ENCODE data around the gene ARRDC5. TPM values are rescaled to one million over a fixed set of nuclear protein-coding genes. Genes with fewer than 3 reads are reported as not detected.

The ARRDC5 gene
- total RNA-seq, 1 experiment from 2014 or later, result not detected

GRCh38 chr19:4871711-4872110 is 31.0 kb downstream of the ARRDC5 start:
- Mint-ChIP-seq H3K27me3 (ENCODE audit: unreplicated experiment) (no peaks in the 10 kb centered on the region), H3K36me3 (ENCODE audit: insufficient read depth, unreplicated experiment) (peaks cover 30% of the 10 kb centered on the region), H3K9me3 (ENCODE audit: low read depth, unreplicated experiment) (no peaks in the 10 kb centered on the region), H3K4me3 (ENCODE audit: low read depth, unreplicated experiment) (no peak overlapping the region), H3K27ac (ENCODE audit: unreplicated experiment) (no peak overlapping the region), H3K4me1 (ENCODE audit: low read depth, unreplicated experiment) (peaks cover 12% of the 10 kb centered on the region)
- CTCF ChIA-PET, result interaction anchor here (0.7 to 2.3 kb wide), 2 partner anchors 40 to 215 kb away, joined by 3 to 10 read pairs; no protein-coding TSS in a partner anchor
- no peak for DNase-seq
- TF ChIP-seq CTCF (IDR thresholded peaks at IDR 0.05; ENCODE audit: unreplicated experiment), result no peak
- intact Hi-C loops (cut with micrococcal nuclease; ENCODE audit: unreplicated experiment), result loop anchor here (1.0 to 5.0 kb wide), 2 partner anchors 40 to 161 kb away; no protein-coding TSS in a partner anchor
- no TSS peak for BruUV-seq (replicated peaks)

GRCh38 chr19:4870025-4870700 is 32.5 kb downstream of the ARRDC5 start:
- peaks cover 32% of the 10 kb centered on the region for H3K36me3 Mint-ChIP-seq (ENCODE audit: insufficient read depth, unreplicated experiment)
- no TSS peak for BruUV-seq (replicated peaks)
- intact Hi-C loops (cut with micrococcal nuclease; ENCODE audit: unreplicated experiment), result loop anchor here (5.0 kb wide), 1 partner anchor 162 kb away; no protein-coding TSS in a partner anchor
- DNase-seq, result peak; percentile 55
- TF ChIP-seq CTCF (IDR thresholded peaks at IDR 0.05; ENCODE audit: unreplicated experiment), result no peak
- CTCF ChIA-PET, result interaction anchor here (1.3 to 2.3 kb wide), 2 partner anchors 41 to 61 kb away, joined by 3 to 10 read pairs; no protein-coding TSS in a partner anchor
- peak overlapping the region; percentile 93 for H3K27ac Mint-ChIP-seq (ENCODE audit: unreplicated experiment)
- H3K9me3 Mint-ChIP-seq (ENCODE audit: low read depth, unreplicated experiment), result no peaks in the 10 kb centered on the region
- peaks cover 12% of the 10 kb centered on the region for H3K4me1 Mint-ChIP-seq (ENCODE audit: low read depth, unreplicated experiment)
- peak overlapping the region; percentile 24 for H3K4me3 Mint-ChIP-seq (ENCODE audit: low read depth, unreplicated experiment)
- H3K27me3 Mint-ChIP-seq (ENCODE audit: unreplicated experiment), result no peaks in the 10 kb centered on the region

- no peaks in the 10 kb centered on the region for H3K27me3 Mint-ChIP-seq (ENCODE audit: unreplicated experiment)
- CTCF ChIA-PET, result interaction anchor here (1.2 kb wide), 1 partner anchor 44 kb away, joined by 3 read pairs; no protein-coding TSS in a partner anchor
- intact Hi-C loops (cut with micrococcal nuclease; ENCODE audit: unreplicated experiment), result no loop called here
- peak overlapping the region; percentile 74 for H3K4me3 Mint-ChIP-seq (ENCODE audit: low read depth, unreplicated experiment)
- no peak for DNase-seq
- peaks cover 12% of the 10 kb centered on the region for H3K4me1 Mint-ChIP-seq (ENCODE audit: low read depth, unreplicated experiment)
- TF ChIP-seq CTCF (IDR thresholded peaks at IDR 0.05; ENCODE audit: unreplicated experiment), result no peak
- BruUV-seq (replicated peaks), result no TSS peak
- peaks cover 32% of the 10 kb centered on the region for H3K36me3 Mint-ChIP-seq (ENCODE audit: insufficient read depth, unreplicated experiment)
- peak overlapping the region; percentile 79 for H3K27ac Mint-ChIP-seq (ENCODE audit: unreplicated experiment)
- H3K9me3 Mint-ChIP-seq (ENCODE audit: low read depth, unreplicated experiment), result no peaks in the 10 kb centered on the region
Observed at GRCh38 chr19:4868286-4868834, 34.3 kb downstream of the ARRDC5 start.

GRCh38 chr19:4867534-4868285 is 35.0 kb downstream of the ARRDC5 start, which contains the start of gene PLIN3:
Gene PLIN3 (minus strand): TSS chr19:4867667. CDS start chr19:4861394, 6,273 bp downstream.
- no peak for TF ChIP-seq CTCF (IDR thresholded peaks at IDR 0.05; ENCODE audit: unreplicated experiment)
- peak; percentile 94 for DNase-seq
- H3K4me1 Mint-ChIP-seq (ENCODE audit: low read depth, unreplicated experiment), result peaks cover 12% of the 10 kb centered on the region
- CTCF ChIA-PET, result interaction anchor here (0.7 to 1.3 kb wide), 4 partner anchors 44 to 533 kb away, joined by 3 to 5 read pairs (median 4); no protein-coding TSS in a partner anchor
- H3K27me3 Mint-ChIP-seq (ENCODE audit: unreplicated experiment), result no peaks in the 10 kb centered on the region
- H3K4me3 Mint-ChIP-seq (ENCODE audit: low read depth, unreplicated experiment), result peak within 1 kb of the TSS; percentile 74
- peak within 1 kb of the TSS; percentile 79 for H3K27ac Mint-ChIP-seq (ENCODE audit: unreplicated experiment)
- H3K36me3 Mint-ChIP-seq (ENCODE audit: insufficient read depth, unreplicated experiment), result peaks cover 32% of the 10 kb centered on the region
- H3K9me3 Mint-ChIP-seq (ENCODE audit: low read depth, unreplicated experiment), result no peaks in the 10 kb centered on the region
- BruUV-seq (replicated peaks), result no TSS peak
- intact Hi-C loops (cut with micrococcal nuclease; ENCODE audit: unreplicated experiment), result no loop called here

All from Calu3 (cell line).